DOHH2 (cell line): ENCODE measurements around the gene ANKS1B.

Source experiments
- H3F3A ChIP-seq: fragments of 200-600 bp; sonication (generic), shearing (Covaris generic); 2 replicates; pipeline ENCODE4 v1.6.0; 2016; ENCODE audit warnings: antibody characterized with exemption, mild to moderate bottlenecking; ENCODE audit not compliant: control insufficient read depth, insufficient read depth
- H3K27ac ChIP-seq: fragments of 200-600 bp; sonication (generic); 2 replicates; pipeline ENCODE4 v1.5.1; 2014; ENCODE audit warnings: low read depth, mild to moderate bottlenecking, low read length, moderate library complexity
- H3K27me3 ChIP-seq: fragments of 200-600 bp; sonication (generic); 2 replicates; pipeline ENCODE4 v1.6.1; 2014; ENCODE audit warnings: mild to moderate bottlenecking, low read length, mixed read lengths; ENCODE audit not compliant: control insufficient read depth
- H3K36me3 ChIP-seq: fragments of 200-600 bp; sonication (generic); 2 replicates; pipeline ENCODE4 v1.6.1; 2014; ENCODE audit warnings: mild to moderate bottlenecking, low read length, moderate library complexity, mixed read lengths; ENCODE audit not compliant: control insufficient read depth
- H3K4me1 ChIP-seq: fragments of 200-600 bp; sonication (generic); 2 replicates; pipeline ENCODE4 v1.6.1; 2014; ENCODE audit warnings: mild to moderate bottlenecking, low read length, mixed read lengths; ENCODE audit not compliant: control insufficient read depth
- H3K4me2 ChIP-seq: fragments of 200-600 bp; sonication (generic); 2 replicates; pipeline ENCODE4 v1.6.0; 2014; ENCODE audit warnings: mild to moderate bottlenecking, low read length, moderate library complexity
- H3K4me3 ChIP-seq: fragments of 200-600 bp; sonication (generic); 2 replicates; pipeline ENCODE4 v1.5.1; 2014; ENCODE audit warnings: mild to moderate bottlenecking, low read length, mixed read lengths
- H3K79me2 ChIP-seq: fragments of 200-600 bp; sonication (generic); 2 replicates; pipeline ENCODE4 v1.6.1; 2014; ENCODE audit warnings: mild to moderate bottlenecking, low read length, mixed read lengths; ENCODE audit not compliant: control insufficient read depth
- H3K9me2 ChIP-seq: fragments of 200-600 bp; sonication (generic); replicated peaks from 2 replicates; pipeline ENCODE4 v1.6.1; 2014; ENCODE audit warnings: mild to moderate bottlenecking, low read length, mixed read lengths; ENCODE audit not compliant: control insufficient read depth
- H3K9me3 ChIP-seq: fragments of 200-600 bp; sonication (generic); 2 replicates; pipeline ENCODE4 v1.6.1; 2014; ENCODE audit warnings: antibody characterized with exemption, low read length, mixed read lengths; ENCODE audit not compliant: control insufficient read depth, insufficient read depth
- H4K20me1 ChIP-seq: fragments of 200-600 bp; sonication (generic); 2 replicates; pipeline ENCODE4 v1.6.0; 2014; ENCODE audit warnings: low read depth, mild to moderate bottlenecking, antibody characterized with exemption, low read length, moderate library complexity; ENCODE audit not compliant: control insufficient read depth, insufficient read depth
- EZH2phosphoT487 ChIP-seq: fragments of 200-600 bp; sonication (generic); IDR thresholded peaks from 2 replicates; pipeline ENCODE4 v1.6.1; 2017; ENCODE audit warnings: borderline replicate concordance, mild to moderate bottlenecking, antibody characterized with exemption, low read length, moderate library complexity, mixed read lengths
- TF ChIP-seq, protein P1 (sequence below): fragments of 200-600 bp; sonication (generic); IDR thresholded peaks from one replicate; pipeline ENCODE4 v1.5.1; 2014; ENCODE audit warnings: antibody characterized with exemption, mild to moderate bottlenecking, low read depth, low read length; ENCODE audit not compliant: poor library complexity, severe bottlenecking

The ANKS1B gene

GRCh38 chr12:99493197-99493596 is 491.5 kb downstream of the ANKS1B start:
- H4K20me1 ChIP-seq: no peaks in the 10 kb centered on the region
- no peak overlapping the region for H3K4me3 ChIP-seq
- peaks cover 7% of the 10 kb centered on the region; the same call in 1 of the 2 replicates for H3K9me3 ChIP-seq
- no peaks in the 10 kb centered on the region for H3F3A ChIP-seq
- no peaks in the 10 kb centered on the region for H3K79me2 ChIP-seq
- no peaks in the 10 kb centered on the region for H3K27me3 ChIP-seq
- no peak for TF ChIP-seq EZH2phosphoT487
- TF ChIP-seq, protein P1, sequence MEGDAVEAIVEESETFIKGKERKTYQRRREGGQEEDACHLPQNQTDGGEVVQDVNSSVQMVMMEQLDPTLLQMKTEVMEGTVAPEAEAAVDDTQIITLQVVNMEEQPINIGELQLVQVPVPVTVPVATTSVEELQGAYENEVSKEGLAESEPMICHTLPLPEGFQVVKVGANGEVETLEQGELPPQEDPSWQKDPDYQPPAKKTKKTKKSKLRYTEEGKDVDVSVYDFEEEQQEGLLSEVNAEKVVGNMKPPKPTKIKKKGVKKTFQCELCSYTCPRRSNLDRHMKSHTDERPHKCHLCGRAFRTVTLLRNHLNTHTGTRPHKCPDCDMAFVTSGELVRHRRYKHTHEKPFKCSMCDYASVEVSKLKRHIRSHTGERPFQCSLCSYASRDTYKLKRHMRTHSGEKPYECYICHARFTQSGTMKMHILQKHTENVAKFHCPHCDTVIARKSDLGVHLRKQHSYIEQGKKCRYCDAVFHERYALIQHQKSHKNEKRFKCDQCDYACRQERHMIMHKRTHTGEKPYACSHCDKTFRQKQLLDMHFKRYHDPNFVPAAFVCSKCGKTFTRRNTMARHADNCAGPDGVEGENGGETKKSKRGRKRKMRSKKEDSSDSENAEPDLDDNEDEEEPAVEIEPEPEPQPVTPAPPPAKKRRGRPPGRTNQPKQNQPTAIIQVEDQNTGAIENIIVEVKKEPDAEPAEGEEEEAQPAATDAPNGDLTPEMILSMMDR: no peak
- H3K4me2 ChIP-seq: no peak overlapping the region
- H3K36me3 ChIP-seq: no peaks in the 10 kb centered on the region
- no peaks in the 10 kb centered on the region for H3K4me1 ChIP-seq
- no peak overlapping the region for H3K27ac ChIP-seq
- no peaks in the 10 kb centered on the region for H3K9me2 ChIP-seq

- no peaks in the 10 kb centered on the region for H3K4me1 ChIP-seq
- no peak for TF ChIP-seq EZH2phosphoT487
- TF ChIP-seq, protein P1: no peak
Observed at GRCh38 chr12:99486277-99486676, 498.5 kb downstream of the ANKS1B start.

DNA sequence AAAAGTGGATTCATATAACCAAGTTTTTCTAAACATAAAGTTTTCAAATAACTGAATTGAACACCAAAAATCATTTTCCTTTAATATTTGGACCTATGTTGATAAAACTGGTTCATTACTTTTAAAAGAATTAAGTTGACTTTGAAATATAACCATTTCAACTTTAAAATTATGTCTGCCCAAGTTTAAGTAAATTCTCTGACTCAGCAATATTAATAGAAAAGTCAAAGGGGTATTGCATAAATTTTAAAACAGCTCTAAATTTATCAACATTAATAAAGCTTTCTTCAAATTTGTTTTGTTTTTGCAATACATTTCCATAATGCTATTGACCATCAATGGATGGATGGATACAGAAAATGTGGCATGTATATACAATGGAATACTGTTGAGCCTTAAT is 505.6 kb downstream of the ANKS1B start:
- no peaks in the 10 kb centered on the region for H3K79me2 ChIP-seq
- no peaks in the 10 kb centered on the region for H3K27me3 ChIP-seq
- no peak overlapping the region for H3K27ac ChIP-seq
- no peaks in the 10 kb centered on the region for H3K36me3 ChIP-seq
- H3K9me2 ChIP-seq: no peaks in the 10 kb centered on the region
- H3F3A ChIP-seq: no peaks in the 10 kb centered on the region
- H4K20me1 ChIP-seq: no peaks in the 10 kb centered on the region
- H3K4me2 ChIP-seq: no peak overlapping the region
- TF ChIP-seq, protein P1: no peak
- TF ChIP-seq EZH2phosphoT487: no peak
- H3K9me3 ChIP-seq: peaks cover 11% of the 10 kb centered on the region; the same call in 1 of the 2 replicates
- H3K4me1 ChIP-seq: no peaks in the 10 kb centered on the region
- H3K4me3 ChIP-seq: no peak overlapping the region

More at GRCh38 chr12:99486277-99486676, 498.5 kb downstream of the ANKS1B start:
- Histone ChIP-seq H3K4me2 (no peak overlapping the region), H3K36me3 (no peaks in the 10 kb centered on the region), H3F3A (no peaks in the 10 kb centered on the region), H3K9me2 (no peaks in the 10 kb centered on the region), H3K9me3 (peaks cover 6% of the 10 kb centered on the region), H3K27me3 (no peaks in the 10 kb centered on the region), H3K27ac (no peak overlapping the region), H3K4me3 (no peak overlapping the region), H3K79me2 (no peaks in the 10 kb centered on the region), H4K20me1 (no peaks in the 10 kb centered on the region)

GRCh38 chr12:99476956-99477355 is 507.8 kb downstream of the ANKS1B start:
- TF ChIP-seq, protein P1: no peak
- TF ChIP-seq EZH2phosphoT487: no peak
- Histone ChIP-seq H3K4me2 (no peak overlapping the region), H3K79me2 (no peaks in the 10 kb centered on the region), H3K4me1 (no peaks in the 10 kb centered on the region), H3F3A (no peaks in the 10 kb centered on the region), H3K9me2 (no peaks in the 10 kb centered on the region), H3K4me3 (no peak overlapping the region), H3K27me3 (no peaks in the 10 kb centered on the region), H3K27ac (no peak overlapping the region), H3K9me3 (peaks cover 11% of the 10 kb centered on the region; the same call in 1 of the 2 replicates), H3K36me3 (no peaks in the 10 kb centered on the region), H4K20me1 (no peaks in the 10 kb centered on the region)
